HG03439 (cell line): Measurements from ENCODE around the gene LTBP3.

ENCODE experiments used
- ATAC-seq: cut with Tn5 transposase; IDR thresholded peaks from one replicate; pipeline ENCODE4 v1.9.1; 2021; ENCODE audit warnings: mild to moderate bottlenecking, moderate library complexity; ENCODE audit not compliant: unreplicated experiment

LTBP3 gene

DNA sequence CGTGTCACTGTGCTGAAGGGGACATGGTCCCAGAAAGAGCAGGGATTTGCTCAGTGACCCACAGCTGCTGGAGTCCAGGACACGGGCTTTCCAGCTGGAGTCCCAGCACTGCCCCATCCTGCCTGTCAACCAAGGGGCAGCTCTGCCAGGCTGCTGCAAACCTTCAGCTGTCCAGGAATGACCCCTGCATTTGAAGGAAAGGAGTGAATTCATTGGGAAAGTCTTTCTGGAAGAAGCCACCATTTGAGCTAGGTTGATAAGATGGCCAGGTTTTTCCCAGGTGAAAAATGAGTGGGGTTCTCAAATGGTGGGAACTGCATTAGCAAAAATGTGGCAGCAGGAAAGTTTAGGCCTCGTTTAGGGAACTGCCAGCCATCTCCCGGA, 28.1 kb upstream of the LTBP3 start:
- no peak for ATAC-seq

DNA sequence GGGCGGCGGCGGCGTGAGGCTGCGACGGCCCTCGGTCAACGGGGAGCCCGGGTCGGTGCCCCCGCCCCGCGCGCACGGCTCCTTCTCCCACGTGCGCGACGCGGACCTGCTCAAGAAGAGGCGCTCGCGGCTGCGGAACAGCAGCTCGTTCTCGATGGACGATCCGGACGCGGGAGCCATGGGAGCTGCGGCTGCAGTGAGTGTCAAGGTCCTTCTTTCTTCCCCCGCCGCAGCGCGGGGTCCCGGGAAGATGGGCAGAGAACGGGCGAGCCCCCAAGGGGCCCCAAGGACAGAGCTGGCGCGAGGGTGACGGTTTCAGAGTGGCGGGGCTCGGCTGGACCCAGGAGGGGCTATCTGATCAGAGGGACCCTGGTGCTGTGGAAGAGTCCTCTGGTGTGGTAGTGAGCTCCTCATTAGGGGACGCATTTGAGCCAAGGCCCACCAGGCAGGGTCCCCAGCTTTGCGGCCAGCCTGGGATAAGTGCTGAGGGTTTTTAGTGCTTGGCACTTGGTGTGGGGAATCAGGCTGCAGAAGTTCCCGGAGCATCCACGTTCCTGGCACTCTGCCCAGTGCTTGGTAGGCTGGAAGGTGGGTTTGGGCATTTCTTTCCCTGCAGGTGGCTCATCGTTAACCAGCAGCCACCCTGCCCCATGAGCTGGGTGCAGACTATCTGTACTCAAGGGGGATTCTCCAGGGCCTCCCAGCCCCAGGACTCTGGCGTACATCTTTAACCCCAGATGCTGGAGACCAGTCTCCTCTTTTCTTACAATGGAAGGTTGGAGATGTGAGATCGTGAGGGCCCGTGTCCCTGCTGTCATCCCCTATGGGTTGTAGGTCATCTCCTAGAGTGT, 27.5 kb upstream of the LTBP3 start:
- no peak for ATAC-seq

DNA sequence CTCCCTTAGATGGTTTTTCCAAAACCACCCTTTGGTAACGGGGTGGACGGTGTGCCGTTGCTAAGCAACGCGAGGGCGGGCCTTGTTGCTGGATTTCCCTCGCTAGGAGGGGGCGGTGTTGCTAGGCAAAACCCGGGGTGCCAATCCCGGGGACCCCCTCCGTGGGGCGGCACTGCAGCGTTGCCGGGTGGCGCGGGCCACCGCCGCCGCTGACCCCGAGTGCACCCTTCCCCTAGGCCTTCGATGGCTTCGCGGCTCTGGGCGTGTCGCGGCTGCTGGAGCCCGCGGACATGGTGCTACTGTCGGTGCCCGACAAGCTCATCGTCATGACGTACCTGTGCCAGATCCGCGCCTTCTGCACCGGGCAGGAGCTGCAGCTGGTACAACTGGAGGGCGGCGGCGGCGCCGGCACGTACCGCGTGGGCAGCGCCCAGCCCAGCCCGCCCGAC, 26.6 kb upstream of the LTBP3 start:
- no peak for ATAC-seq

DNA sequence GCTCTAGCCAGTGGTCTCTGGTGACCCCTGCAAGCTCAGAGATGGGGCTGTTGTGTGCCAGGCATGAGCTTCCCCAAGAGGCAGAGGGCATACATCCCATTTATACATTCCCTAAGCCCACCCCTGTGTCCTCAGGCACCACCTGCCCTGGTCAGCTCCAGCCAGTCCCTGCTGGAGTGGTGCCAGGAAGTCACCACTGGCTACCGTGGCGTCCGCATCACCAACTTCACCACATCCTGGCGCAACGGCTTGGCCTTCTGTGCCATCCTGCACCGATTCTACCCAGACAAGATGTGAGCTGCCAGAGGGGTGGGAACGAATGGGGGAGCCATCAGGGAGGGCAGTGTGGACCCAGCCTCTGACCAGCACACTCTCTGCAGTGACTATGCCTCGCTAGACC, 25.9 kb upstream of the LTBP3 start:
- ATAC-seq = no peak

DNA sequence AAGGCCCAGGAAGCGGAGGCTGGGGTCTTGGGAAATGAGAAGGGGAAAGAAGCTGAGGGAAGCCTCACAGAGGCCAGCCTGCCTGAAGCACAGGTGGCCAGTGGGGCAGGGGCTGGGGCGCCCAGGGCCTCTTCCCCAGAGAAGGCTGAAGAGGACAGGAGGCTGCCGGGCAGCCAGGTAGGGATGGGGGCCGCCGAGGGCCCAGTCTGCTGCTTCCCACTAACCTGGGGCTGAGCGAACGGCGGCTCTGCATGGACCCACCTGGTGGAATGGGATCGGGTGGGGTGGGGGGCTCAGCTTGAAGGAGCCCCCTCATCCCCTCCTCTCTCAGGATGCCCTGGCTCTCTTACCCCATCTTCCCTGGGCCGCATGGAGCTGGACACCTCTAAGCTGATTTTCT, 25.4 kb upstream of the LTBP3 start:
- ATAC-seq = no peak

DNA sequence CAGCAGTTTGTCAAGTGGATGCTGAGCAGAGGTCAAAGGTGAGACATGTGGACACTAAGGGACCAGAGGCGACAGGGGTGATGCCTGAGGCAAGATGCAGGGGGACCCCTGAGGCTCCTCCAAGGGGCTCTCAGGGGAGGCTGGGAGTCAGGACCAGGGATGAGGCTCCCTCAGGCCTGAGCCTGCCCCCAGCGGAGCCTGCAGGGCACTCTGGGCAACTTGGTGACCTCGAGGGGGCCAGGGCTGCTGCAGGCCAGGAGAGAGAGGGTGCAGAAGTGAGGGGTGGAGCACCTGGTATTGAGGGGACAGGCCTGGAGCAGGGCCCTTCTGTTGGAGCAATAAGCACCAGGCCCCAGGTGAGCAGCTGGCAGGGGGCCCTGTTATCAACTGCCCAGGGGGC, 23.8 kb upstream of the LTBP3 start:
- ATAC-seq = no peak

DNA sequence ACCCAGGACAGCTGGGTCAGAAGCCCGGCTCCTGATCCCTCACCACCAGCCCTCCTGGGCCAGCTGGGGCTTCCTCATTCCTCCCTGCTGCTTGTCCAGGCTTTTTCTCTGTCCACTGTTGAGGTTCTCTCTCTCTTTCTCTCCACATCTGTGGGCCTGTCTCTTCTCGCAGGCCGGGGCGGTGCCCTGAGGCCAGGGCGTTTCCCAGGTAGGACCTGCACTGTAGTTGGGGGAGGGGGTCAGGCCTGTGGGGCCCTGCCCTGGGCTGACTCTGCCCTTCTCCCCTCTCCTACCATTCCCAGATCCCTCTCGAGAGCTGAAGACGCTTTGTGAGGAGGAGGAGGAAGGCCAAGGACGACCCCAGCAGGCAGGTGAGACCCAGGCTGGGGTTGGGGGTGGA, 22.6 kb upstream of the LTBP3 start:
- ATAC-seq = no peak

DNA sequence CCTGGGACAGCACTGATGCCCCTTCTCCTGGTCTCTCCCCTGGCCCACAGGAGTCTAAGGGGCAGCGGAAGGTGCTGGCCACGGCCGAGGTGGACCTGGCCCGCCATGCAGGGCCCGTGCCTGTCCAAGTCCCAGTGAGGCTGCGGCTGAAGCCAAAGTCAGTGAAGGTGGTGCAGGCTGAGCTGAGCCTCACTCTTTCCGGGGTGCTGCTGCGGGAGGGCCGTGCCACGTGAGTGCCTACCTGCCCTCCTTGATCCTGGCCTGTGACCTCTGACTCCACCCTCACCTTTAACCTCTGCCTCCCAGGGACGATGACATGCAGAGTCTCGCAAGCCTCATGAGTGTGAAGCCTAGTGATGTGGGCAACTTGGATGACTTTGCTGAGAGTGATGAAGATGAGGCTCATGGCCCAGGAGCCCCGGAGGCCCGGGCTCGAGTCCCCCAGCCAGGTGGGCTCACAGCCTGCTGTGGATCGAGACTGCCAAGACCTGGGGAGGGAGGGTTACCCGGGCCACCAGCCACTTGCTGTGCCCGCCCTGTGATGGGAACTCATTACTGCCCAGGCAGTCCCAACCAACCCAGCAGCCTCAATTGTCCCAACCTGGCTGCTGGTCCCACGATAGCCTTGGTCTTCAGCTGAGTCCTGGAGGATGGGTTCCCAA, 22.0 kb upstream of the LTBP3 start:
- ATAC-seq = no peak

DNA sequence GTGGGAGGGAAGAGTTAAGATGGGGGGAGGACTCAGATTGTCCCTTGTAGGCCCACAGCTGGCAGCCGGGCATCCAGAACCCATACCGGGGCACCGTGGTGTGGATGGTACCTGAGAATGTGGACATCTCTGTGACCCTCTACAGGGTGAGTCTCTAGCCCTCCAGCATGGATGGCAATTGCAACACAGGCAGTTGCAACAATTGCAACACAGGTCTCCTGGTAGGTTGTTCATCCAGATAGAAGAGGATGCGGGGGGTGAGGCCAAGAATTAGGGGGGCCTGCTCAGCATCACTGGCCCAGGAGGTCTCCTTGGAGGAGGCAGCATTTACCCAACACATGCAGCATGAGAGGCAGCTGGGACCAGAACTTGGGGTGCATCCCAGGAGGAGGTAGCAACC, 21.1 kb upstream of the LTBP3 start:
- no peak for ATAC-seq

DNA sequence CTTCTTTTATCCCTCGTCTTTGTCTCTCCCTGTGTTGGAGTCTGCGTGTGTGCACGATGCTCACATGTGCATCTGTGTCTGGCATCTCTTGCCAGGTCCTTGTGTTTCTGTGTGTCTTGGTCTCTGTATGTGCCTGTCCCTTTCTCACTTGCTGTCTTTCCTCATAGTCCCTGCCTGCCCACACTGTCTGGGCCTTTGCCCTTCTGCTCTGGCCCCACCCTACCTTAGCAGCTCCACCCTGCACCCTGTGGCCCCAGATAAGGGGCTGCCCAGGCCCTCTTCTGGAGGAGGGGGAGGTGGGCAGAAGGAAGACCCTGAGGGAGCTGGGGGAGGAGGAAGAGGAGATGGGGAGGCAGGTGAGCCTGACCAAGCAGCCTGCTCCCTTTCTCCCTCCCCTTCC, 20.5 kb upstream of the LTBP3 start:
- no peak for ATAC-seq

DNA sequence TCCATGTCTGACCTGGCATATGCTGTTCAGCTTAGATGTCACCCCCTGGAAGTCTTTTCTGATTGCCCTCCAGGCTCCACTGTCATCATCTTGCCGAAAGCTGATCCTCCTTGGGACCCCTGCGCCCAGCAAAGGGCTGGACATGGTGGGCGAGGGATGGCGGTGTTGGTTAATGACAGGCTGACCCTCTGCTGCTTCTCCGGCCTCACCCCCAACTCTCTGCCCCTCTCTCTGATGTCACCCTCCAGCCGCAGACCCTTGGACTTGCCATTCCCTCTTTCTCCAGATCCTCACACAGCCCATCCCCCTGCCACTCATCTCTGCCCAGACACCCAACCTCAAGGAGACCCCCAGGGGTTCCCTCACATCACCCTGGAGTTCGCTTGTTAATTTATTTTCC, 20.0 kb upstream of the LTBP3 start:
- no peak for ATAC-seq

DNA sequence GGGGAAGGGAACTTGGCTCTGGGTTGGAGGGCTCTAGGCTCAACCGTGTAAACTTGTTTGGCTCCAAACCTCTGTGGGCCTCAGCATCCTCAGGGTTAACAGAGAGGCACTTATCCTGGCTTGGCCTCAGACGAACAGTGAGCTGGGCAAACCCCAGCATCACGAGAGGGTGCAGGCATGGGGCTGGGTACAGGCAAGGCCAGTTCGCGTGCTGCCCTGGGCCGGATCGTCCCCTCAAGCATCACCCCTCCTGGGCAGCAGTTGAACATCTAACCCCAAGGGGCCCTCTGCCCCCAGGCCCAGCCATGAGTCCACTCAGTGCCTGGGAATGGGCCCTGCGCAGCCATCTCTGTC, 19.6 kb upstream of the LTBP3 start:
- no peak for ATAC-seq

DNA sequence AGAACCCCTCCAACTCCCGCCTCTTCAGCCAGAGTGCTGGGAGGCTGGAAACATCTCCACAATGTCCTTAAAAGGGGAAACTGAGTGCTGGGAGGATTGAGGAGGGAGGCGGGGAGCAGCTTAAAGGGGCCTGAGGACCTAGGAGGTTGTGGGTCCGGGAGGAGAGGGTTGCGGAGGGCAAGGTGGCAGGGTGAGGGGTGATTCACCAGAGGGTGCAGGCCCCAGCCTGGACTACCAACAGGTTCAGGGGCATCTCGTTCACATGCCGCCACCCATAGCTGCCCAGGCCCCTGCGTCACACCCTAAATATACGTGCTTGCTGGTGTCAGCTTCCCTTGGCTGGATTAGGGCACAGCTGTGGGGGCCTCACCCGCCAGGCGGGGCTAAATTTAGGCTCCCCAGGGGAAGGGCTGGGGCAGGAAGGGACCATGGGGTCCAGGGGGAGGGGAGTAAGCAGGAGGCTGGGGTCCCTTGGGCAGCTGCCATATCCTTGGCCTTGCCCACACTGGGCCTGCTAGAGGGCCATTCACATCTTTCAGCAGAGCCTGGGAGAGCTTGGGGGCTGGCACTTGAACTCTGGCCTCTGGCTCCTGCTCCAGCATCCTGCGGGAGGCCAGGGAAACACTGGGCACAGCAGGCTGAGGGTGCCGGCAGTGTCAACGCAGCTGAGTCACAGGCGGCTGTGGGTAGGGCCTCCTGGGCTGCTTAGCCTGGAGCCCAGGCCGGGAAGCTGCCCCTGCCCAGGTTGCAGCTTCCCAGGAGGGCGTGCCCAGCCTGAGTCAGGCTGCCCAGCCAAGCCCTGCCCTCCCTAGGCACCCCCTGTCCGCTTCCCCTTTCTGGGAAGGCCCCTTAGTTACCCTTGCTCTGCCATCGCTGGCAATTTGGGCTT, 19.0 kb upstream of the LTBP3 start:
- ATAC-seq = no peak

DNA sequence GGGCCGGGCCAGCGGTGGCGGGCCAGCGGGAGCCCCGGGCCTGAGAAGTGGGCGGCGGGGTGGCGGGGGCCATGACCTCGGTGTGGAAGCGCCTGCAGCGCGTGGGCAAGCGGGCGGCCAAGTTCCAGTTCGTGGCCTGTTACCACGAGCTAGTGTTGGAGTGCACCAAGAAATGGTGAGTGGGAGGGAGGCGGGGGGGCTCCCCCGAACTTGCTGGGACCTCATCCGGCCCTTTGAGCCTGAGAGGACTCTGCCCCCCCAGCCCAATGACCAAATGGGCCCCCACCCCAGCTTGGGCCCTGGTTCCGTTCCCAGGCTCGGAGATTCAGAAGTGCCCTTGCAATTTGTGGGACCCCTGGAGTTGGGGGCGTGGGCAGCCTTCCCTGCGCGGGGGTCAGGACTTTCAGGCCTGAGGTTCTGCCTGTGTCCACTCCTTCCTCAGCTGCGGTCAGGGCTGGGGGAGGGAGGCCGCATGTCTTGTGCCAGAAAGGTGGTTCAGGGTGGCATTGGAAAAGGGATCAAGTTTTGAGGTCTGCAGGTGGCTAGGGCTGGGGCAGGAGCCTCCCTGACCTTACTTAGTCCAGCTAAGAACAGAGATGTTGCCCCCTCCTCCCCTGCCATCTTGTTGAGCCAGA, 18.2 kb upstream of the LTBP3 start:
- no peak for ATAC-seq

DNA sequence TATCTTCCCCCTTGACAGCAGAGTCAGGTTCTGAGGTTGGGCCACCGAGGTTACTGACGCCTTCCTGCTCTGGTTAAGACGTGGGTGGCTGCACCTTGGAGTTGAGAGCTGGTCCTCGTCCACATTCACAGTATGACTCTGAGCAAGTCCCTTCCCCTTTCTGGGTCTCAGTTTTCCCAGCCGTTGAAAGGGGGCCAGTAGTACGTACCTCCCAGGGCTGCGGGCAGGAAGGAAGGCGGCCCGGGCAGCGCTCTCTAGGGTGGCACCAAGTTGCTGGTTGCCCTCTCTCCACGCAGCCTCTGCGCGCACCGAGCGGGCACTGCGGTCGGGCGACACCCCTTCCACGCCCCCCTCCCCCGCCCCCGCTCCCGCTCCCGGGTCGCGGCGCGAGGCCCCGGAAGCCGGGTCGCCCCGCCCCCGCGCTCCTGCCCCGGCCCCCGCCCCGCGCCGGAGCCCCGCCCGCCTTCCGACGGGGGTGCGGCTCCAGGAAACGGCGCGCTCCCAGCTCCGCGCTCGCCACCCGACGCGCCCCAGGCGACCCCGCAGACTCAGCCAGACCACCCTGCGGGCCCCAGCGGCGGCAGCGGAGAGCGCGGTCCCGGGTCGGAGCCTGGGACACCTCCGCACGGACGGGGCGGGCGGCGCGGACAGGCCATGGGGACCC, 17.5 kb upstream of the LTBP3 start, which contains the start of gene EHBP1L1:
EHBP1L1 (plus strand) TSS at position 486 of the 664 bp plus-strand sequence. CDS start 250 bp downstream, outside the sequence.
- ATAC-seq = no peak

DNA sequence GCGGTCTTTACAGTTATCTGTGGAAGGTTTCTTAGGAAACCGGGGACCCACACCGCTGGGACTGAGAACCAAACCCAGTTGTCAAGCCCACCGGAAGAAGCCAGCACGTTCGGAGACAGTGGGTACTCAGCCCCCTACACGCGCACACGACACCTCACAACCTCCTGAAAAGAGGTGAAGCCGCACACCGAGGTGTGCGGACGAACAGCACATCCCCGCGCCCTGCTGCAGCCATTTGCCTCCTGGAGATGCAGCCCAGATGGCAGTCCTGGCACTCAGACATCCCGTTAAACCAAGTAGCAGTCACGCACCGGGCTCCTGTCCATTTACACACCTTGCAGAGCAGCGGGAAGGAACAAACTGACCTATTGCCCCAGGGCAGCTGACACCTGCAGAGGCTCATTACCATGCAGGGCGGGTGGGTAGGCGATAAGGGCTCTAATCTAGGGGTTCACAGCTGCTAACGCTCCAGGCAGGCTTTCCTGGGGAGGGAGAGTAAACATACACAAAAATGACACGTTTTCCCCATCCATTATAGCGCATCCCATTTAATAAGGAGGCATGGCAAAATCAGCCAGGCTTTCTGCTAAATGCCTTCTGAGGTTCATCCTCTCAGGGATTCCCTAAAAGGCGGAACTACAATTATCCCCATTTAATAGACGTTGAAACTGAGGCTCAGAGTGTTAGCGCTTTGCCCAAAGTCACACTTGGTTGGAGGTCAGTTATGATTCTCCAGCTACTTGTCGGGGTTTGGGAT, 16.8 kb upstream of the LTBP3 start:
- ATAC-seq = no peak

DNA sequence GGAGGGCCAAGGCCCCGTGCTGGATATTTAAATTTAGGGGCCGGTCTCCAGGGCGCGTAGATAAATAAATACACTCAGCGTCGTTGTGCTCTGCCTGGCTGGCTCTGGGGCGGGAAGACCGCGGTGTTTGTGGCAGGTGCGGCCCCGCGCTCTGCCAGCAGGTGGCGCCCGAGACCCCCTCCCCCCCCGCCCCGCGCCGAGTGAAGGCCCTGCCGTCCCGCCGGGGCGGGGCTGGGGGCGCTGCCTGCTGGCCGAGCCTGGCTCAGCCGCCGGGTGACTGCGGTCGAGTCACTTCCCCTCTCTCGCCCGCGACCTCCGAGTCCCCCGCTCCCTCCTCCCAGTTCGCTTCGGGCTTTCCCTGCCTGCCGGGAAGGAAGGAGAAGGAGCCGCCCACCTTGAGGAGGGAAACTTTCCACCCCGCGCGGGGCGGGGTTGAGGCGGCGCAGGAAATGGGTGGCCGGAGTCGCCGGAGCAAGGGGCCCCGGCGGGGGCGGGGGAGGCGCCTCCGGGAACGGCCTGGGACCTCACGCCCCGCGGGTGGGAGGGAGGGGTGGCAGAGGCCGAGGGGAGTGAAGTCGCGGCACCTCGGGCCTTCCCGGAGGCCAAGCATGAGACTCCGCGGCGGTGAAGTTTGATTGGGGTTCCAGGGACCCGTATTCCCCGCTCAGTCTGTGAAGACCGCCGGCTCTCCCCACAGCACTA, 16.1 kb upstream of the LTBP3 start:
- peak; percentile 27 for ATAC-seq

DNA sequence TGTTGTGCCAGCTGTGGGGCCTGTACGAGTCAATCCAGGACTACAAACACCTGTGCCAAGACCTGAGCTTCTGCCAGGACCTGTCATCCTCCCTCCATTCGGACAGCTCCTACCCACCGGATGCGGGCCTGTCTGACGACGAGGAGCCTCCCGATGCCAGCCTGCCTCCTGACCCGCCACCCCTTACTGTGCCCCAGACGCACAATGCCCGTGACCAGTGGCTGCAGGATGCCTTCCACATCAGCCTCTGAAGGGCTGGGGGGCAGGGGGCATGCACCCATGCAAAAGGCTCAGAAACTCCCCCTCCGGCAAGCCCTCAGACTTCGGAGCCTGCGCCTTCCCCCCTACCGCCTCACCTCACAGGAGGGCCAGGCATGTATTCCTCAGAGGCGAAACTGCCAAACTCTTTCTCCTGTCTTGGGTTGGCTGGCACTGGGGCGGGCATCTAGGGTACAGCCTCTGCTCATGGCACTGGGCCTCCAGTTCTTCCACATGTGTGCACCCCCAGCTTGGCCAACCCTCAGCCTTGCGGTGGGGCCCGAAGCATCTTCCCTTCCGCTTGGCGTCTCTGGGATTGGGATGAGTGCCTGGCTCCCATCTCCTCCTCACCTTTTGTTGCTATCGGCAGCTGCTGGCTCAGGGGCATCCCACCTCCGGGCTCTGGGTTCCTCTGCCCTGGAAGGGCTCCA, 15.4 kb upstream of the LTBP3 start:
- ATAC-seq = no peak
